Measurements from ENCODE around the gene COPZ2.
A peak's percentile ranks its signal among the peaks of the same experiment; 100 is the strongest.
"Not testable (repeated sequence)": the region's sequence is repeated elsewhere in the genome, so short reads cannot be mapped to it uniquely, and the experiment has no call there.

COPZ2 gene

GRCh38 chr17:48013876-48014594 is 23.6 kb downstream of the COPZ2 start:
- no peak for DNase-seq (ENCODE audit: low read depth)
- no peak overlapping the region for H3K4me3 ChIP-seq (ENCODE audit: low read depth, low read length)

- peak overlapping the region; percentile 46 for H3K4me3 ChIP-seq (ENCODE audit: low read depth, low read length)
- DNase-seq (ENCODE audit: low read depth): no peak
Observed at GRCh38 chr17:48012654-48013053, 24.9 kb downstream of the COPZ2 start.

GRCh38 chr17:48012151-48012520 is 25.5 kb downstream of the COPZ2 start:
- H3K4me3 ChIP-seq (ENCODE audit: low read depth, low read length): peak overlapping the region; percentile 46
- DNase-seq (ENCODE audit: low read depth): no peak

GRCh38 chr17:48011405-48012150 is 26.0 kb downstream of the COPZ2 start:
- DNase-seq (ENCODE audit: low read depth): no peak
- H3K4me3 ChIP-seq (ENCODE audit: low read depth, low read length): peak overlapping the region; percentile 46

- no peak overlapping the region for H3K4me3 ChIP-seq (ENCODE audit: low read depth, low read length)
- DNase-seq (ENCODE audit: low read depth): no peak
Observed at GRCh38 chr17:48010193-48010592, 27.4 kb downstream of the COPZ2 start.

- no peak overlapping the region for H3K4me3 ChIP-seq (ENCODE audit: low read depth, low read length)
- DNase-seq (ENCODE audit: low read depth): no peak
Observed at GRCh38 chr17:48006936-48007709, 30.5 kb downstream of the COPZ2 start.

GRCh38 chr17:48004983-48005382 is 32.6 kb downstream of the COPZ2 start:
- DNase-seq (ENCODE audit: low read depth): no peak
- no peak overlapping the region for H3K4me3 ChIP-seq (ENCODE audit: low read depth, low read length)

GRCh38 chr17:48003417-48004151 is 34.0 kb downstream of the COPZ2 start:
- no peak overlapping the region for H3K4me3 ChIP-seq (ENCODE audit: low read depth, low read length)
- DNase-seq (ENCODE audit: low read depth): no peak

GRCh38 chr17:48002916-48003416 is 34.6 kb downstream of the COPZ2 start:
- H3K4me3 ChIP-seq (ENCODE audit: low read depth, low read length): no peak overlapping the region
- DNase-seq (ENCODE audit: low read depth): no peak

- no peak overlapping the region for H3K4me3 ChIP-seq (ENCODE audit: low read depth, low read length)
- DNase-seq (ENCODE audit: low read depth): peak; percentile 47
Observed at GRCh38 chr17:48002266-48002915, 35.2 kb downstream of the COPZ2 start.

GRCh38 chr17:48001657-48002056 is 35.9 kb downstream of the COPZ2 start:
- DNase-seq (ENCODE audit: low read depth); H3K4me3 ChIP-seq (ENCODE audit: low read depth, low read length): not testable (repeated sequence)

- H3K4me3 ChIP-seq (ENCODE audit: low read depth, low read length): no peak overlapping the region
- DNase-seq (ENCODE audit: low read depth): no peak
Observed at GRCh38 chr17:48001197-48001596, 36.4 kb downstream of the COPZ2 start.

- H3K4me3 ChIP-seq (ENCODE audit: low read depth, low read length): no peak overlapping the region
- peak; percentile 60 for DNase-seq (ENCODE audit: low read depth)
Observed at GRCh38 chr17:47999582-47999981, 38.0 kb downstream of the COPZ2 start.

- H3K4me3 ChIP-seq (ENCODE audit: low read depth, low read length): no peak overlapping the region
- DNase-seq (ENCODE audit: low read depth): no peak
Observed at GRCh38 chr17:47998044-47998443, 39.6 kb downstream of the COPZ2 start.

- no peak for DNase-seq (ENCODE audit: low read depth)
- no peak overlapping the region for H3K4me3 ChIP-seq (ENCODE audit: low read depth, low read length)
Observed at GRCh38 chr17:47997586-47997985, 40.0 kb downstream of the COPZ2 start.

GRCh38 chr17:47996201-47996600 is 41.4 kb downstream of the COPZ2 start:
- no peak overlapping the region for H3K4me3 ChIP-seq (ENCODE audit: low read depth, low read length)
- no peak for DNase-seq (ENCODE audit: low read depth)

GRCh38 chr17:47995241-47995935 is 42.2 kb downstream of the COPZ2 start:
- DNase-seq (ENCODE audit: low read depth): no peak
- no peak overlapping the region for H3K4me3 ChIP-seq (ENCODE audit: low read depth, low read length)

GRCh38 chr17:47994724-47995123 is 42.9 kb downstream of the COPZ2 start:
- DNase-seq (ENCODE audit: low read depth): no peak
- H3K4me3 ChIP-seq (ENCODE audit: low read depth, low read length): no peak overlapping the region

Data from skeletal muscle cell (primary cell).